Measurements from ENCODE around the gene TNFRSF11A. TPM values are rescaled to one million over a fixed set of nuclear protein-coding genes. Genes with fewer than 3 reads are reported as not detected.

Gene TNFRSF11A
- total RNA-seq, 1 donor from 2014 or later: 3.9 TPM

DNA sequence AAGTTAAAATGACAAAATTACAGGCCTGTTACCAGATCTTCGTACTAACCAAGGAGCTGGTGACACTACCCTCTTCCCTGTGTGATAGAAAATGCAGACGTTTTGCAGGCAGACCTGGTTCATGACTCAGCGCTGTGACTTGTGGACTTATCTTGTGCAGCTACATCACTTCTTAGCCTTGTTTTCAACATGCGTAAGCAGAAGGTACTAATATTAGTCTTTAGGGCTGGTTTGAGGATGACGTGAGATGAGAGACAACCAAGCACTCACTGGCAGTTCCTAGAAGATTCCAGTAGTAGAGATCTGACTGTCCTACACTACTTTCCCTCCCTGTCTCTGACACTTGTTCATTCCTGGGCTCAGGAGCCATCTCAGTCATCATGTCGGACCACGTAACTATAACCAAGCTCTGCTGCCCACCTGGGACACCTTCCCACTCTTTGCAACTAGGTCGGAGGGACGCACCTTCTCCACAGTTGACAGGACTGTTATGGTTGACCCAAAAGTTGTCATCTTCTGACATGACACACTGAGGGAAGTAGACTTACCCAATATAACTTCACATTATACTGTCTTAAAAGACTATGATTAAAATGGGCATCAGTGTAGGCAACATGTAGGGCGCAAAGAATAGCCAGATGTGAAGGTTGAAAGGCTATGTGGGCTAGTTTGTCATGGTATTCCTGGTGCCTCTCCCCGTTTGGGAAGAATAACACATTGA, 64.8 kb downstream of the TNFRSF11A start:
- intact Hi-C loops (cut with DNase I): no loop called here
- Histone ChIP-seq H3K27me3 (no peaks in the 10 kb centered on the region), H3K4me1 (no peaks in the 10 kb centered on the region), H3K9me3 (no peaks in the 10 kb centered on the region), H3K27ac (no peak overlapping the region), H3K4me3 (no peak overlapping the region), H3K36me3 (no peaks in the 10 kb centered on the region)
- TF ChIP-seq POLR2A (IDR thresholded peaks at IDR 0.05) (no peak), POLR2AphosphoS5 (IDR thresholded peaks at IDR 0.05; ENCODE audit: insufficient read depth in 1 of 2, low read depth in 1 of 2) (no peak)
- TF ChIP-seq, protein P1, sequence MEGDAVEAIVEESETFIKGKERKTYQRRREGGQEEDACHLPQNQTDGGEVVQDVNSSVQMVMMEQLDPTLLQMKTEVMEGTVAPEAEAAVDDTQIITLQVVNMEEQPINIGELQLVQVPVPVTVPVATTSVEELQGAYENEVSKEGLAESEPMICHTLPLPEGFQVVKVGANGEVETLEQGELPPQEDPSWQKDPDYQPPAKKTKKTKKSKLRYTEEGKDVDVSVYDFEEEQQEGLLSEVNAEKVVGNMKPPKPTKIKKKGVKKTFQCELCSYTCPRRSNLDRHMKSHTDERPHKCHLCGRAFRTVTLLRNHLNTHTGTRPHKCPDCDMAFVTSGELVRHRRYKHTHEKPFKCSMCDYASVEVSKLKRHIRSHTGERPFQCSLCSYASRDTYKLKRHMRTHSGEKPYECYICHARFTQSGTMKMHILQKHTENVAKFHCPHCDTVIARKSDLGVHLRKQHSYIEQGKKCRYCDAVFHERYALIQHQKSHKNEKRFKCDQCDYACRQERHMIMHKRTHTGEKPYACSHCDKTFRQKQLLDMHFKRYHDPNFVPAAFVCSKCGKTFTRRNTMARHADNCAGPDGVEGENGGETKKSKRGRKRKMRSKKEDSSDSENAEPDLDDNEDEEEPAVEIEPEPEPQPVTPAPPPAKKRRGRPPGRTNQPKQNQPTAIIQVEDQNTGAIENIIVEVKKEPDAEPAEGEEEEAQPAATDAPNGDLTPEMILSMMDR (IDR thresholded peaks at IDR 0.05): no peak
- DNase-seq (ENCODE audit: extremely low spot score in 2 of 2): no peak

DNA sequence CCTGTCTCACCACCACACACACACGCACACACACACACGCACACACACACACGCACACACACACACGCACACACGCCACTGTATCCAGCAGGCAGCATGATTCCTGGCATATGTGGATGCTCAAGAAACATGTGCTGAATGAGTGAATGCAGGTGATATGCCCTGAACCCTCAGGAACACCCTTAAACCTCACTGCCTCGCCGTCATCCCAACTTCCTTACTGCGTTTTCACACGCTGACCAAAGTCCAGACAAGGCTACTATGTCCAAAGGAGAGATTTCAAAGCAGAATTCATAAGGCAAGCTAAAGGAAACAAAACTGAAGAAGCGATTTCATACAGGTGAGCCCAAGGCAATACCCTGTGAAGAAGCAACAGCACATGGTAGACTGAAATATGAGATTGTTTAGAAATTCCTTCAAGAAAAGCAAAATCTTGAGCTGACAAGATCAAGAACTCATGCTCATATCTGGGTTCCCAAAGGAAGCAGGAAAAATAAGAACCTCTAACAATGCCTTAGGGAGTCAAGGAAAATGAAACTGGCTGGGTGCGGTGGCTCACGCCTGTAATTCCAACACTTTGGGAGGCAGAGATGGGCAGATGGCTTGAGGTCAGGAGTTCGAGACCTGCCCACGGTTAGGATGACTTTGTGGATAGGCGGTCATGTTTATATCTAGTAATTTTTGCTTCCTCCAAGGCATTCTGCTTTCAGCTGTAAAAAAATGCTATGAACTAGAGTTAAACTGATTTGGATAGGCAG, 69.1 kb downstream of the TNFRSF11A start:
- no peak overlapping the region for H3K27ac ChIP-seq
- no peaks in the 10 kb centered on the region for H3K4me1 ChIP-seq
- no peaks in the 10 kb centered on the region for H3K36me3 ChIP-seq
- no peak overlapping the region for H3K4me3 ChIP-seq
- H3K9me3 ChIP-seq: no peaks in the 10 kb centered on the region
- intact Hi-C loops (cut with DNase I): no loop called here
- H3K27me3 ChIP-seq: no peaks in the 10 kb centered on the region
- no peak for DNase-seq (ENCODE audit: extremely low spot score in 2 of 2)
- TF ChIP-seq POLR2AphosphoS5 (IDR thresholded peaks at IDR 0.05; ENCODE audit: insufficient read depth in 1 of 2, low read depth in 1 of 2): no peak
- TF ChIP-seq, protein P1 (IDR thresholded peaks at IDR 0.05): no peak

DNA sequence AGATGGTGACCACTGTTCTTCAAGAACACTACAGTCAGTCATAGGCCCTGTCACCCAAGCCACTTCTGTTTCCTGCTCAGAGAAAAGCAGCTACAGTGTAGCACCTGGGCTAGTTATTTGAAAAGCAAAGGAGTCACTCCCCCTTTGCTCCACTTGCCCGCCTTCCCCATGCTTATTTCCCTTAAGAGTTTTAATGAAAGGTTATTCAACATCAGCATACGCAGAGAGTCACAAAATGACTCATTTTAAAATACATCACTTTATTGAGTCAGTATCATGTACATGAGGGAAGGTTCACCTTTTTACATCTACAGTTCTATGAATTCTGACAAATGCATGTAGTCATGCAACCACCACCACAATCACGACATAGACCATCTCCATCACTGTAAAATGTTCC, 71.3 kb downstream of the TNFRSF11A start:
- no peak overlapping the region for H3K27ac ChIP-seq
- H3K4me3 ChIP-seq: no peak overlapping the region
- no peaks in the 10 kb centered on the region for H3K36me3 ChIP-seq
- no peaks in the 10 kb centered on the region for H3K4me1 ChIP-seq
- no peaks in the 10 kb centered on the region for H3K27me3 ChIP-seq
- H3K9me3 ChIP-seq: no peaks in the 10 kb centered on the region
- intact Hi-C loops (cut with DNase I): no loop called here
- TF ChIP-seq, protein P1 (IDR thresholded peaks at IDR 0.05): no peak
- TF ChIP-seq POLR2AphosphoS5 (IDR thresholded peaks at IDR 0.05; ENCODE audit: insufficient read depth in 1 of 2, low read depth in 1 of 2) (no peak), POLR2A (IDR thresholded peaks at IDR 0.05) (no peak)
- DNase-seq (ENCODE audit: extremely low spot score in 2 of 2): no peak

DNA sequence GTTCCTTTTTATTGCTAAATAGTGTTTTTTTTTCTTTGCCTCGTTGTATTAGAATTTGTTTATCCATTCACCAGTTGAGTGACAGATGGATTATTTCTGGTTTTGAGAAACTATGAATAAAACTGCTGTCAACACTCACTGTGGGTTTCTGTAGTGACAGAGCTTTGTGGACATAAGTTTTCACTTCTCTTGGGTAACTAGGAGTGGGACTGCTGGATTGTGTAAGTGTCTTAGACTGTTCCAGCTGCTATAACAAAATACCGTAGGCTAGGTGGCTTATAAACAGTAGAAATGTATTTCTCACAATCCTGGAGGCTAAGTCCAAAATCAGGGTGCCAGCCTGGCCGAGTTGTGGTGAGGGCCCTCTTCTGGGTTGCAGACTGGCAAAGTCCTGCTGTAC, 71.9 kb downstream of the TNFRSF11A start:
- intact Hi-C loops (cut with DNase I): no loop called here
- Histone ChIP-seq H3K27me3 (no peaks in the 10 kb centered on the region), H3K4me1 (no peaks in the 10 kb centered on the region), H3K9me3 (no peaks in the 10 kb centered on the region), H3K36me3 (no peaks in the 10 kb centered on the region), H3K27ac (no peak overlapping the region), H3K4me3 (no peak overlapping the region)
- TF ChIP-seq POLR2AphosphoS5 (IDR thresholded peaks at IDR 0.05; ENCODE audit: insufficient read depth in 1 of 2, low read depth in 1 of 2) (no peak), POLR2A (IDR thresholded peaks at IDR 0.05) (no peak)
- TF ChIP-seq, protein P1 (IDR thresholded peaks at IDR 0.05): no peak
- DNase-seq (ENCODE audit: extremely low spot score in 2 of 2): no peak

DNA sequence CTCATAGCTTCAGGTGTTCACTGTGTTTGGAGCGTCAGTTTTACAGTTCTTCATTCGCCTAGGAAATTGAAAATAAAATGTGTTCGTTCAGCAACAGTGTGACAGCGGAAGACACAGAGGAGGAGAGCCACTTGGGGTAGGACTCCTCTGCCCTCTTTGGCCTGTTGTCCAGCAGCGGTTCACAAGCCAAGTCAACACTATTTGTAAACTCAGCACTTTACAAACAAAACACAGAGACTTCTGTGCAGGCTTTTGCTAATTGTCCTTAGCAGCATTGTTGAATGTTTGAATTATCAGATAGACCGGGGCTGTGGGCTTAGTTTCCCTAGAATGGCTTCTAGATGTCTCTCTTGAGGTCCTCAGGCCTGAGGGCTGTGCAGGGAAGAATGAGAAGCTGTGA, 73.2 kb downstream of the TNFRSF11A start:
- no peak for DNase-seq (ENCODE audit: extremely low spot score in 2 of 2)
- H3K4me3 ChIP-seq: no peak overlapping the region
- no peaks in the 10 kb centered on the region for H3K9me3 ChIP-seq
- no peaks in the 10 kb centered on the region for H3K27me3 ChIP-seq
- H3K4me1 ChIP-seq: no peaks in the 10 kb centered on the region
- intact Hi-C loops (cut with DNase I): no loop called here
- no peaks in the 10 kb centered on the region for H3K36me3 ChIP-seq
- TF ChIP-seq, protein P1 (IDR thresholded peaks at IDR 0.05): no peak
- TF ChIP-seq POLR2AphosphoS5 (IDR thresholded peaks at IDR 0.05; ENCODE audit: insufficient read depth in 1 of 2, low read depth in 1 of 2) (no peak), POLR2A (IDR thresholded peaks at IDR 0.05) (no peak)
- H3K27ac ChIP-seq: no peak overlapping the region
